ENCODE results near the gene CISTR.

DNA sequence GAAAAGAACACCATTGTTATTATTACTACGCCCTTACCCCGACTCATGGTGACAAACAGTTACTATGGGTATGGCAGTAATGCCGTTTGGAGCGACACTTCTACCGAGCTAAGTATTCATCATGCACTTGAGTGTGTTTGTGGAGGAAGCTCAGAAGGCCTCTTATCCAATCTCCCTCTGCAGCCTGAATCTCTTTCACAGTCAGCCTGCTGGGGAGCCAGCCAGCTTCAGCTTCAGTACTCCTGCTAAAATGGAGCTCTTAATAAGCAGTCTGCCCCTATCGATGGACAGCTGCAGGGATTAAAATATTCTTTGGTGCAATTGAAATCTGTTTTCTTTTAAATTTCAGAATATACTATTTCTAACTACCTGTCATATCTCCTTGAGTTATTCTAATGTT is 51.2 kb downstream of the CISTR start:
- no peak for TF ChIP-seq CTCF (IDR thresholded peaks at IDR 0.05)
- TF ChIP-seq POLR2A (IDR thresholded peaks at IDR 0.05): no peak
